EL (cell line): Measurements from ENCODE around the gene KCNQ2.
A peak's percentile ranks its signal among the peaks of the same experiment; 100 is the strongest.

Experiments used
- DNase-seq: peaks from one replicate; pipeline ENCODE4 v3.0.0-alpha.2; 2016

Gene KCNQ2

GRCh38 chr20:63469713-63470101 lies 2.7 kb downstream of the KCNQ2 start:
- DNase-seq: no peak

- no peak for DNase-seq
Measured at GRCh38 chr20:63469019-63469712, 3.3 kb downstream of the KCNQ2 start.

GRCh38 chr20:63468421-63468820 lies 4.0 kb downstream of the KCNQ2 start:
- no peak for DNase-seq

DNA sequence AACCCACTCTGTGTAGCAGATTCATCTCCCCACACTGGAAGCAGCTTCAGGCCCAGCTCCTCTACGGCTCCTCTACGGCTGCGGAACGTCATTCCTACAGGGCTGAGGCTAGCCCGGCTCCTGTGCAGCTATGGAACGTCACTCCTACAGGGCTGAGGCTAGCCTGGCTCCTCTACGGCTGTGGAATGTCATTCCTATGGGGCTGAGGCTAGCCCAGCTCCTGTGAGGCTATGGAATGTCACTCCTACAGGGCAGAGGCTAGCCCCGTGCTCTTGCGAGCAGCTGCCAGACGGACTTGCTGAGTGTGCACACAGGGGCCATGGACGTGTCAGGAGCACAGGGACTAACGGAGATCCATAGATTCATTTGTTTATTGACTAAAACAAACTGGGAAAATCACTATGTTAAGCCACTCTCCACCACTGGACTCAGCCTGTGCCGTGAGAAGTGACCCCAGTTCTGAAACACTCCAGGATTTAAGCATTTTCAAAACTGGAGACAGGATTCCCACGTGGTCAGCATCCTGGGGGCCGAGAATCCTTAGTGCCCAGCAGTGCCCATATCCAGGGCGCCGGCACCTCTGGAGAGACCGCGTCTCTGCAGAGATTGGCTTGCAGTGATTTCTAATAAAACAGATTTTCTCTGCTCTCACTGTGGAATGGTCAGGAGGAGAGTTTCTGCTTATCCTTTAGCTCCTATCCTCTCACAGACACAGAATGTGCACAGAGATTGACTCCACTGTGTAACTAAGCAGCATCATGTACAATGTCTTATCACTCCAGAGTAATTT lies 5.0 kb downstream of the KCNQ2 start:
- no peak for DNase-seq

DNA sequence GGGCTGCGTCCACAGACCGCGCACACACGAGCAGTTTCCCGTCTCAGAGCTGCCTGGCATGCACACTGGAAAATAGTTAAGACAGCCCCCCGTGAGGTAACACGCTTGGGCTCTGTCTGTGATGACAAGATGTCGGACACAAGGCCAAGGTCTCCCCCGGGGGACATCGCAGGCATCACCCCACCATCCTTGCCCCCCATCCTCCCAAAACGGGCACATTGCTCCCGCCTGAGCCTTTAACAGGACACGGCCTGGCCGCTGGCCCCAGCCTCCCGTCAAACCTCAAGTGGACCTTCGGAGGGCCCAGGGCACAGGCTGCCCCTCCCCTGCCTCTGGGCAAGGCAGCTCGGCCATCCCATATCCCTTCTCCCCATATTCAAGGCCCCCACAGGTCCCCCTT lies 5.6 kb downstream of the KCNQ2 start:
- DNase-seq: no peak

GRCh38 chr20:63466250-63466825 lies 6.1 kb downstream of the KCNQ2 start:
- no peak for DNase-seq

GRCh38 chr20:63465380-63466249 lies 6.8 kb downstream of the KCNQ2 start:
- DNase-seq: no peak

DNA sequence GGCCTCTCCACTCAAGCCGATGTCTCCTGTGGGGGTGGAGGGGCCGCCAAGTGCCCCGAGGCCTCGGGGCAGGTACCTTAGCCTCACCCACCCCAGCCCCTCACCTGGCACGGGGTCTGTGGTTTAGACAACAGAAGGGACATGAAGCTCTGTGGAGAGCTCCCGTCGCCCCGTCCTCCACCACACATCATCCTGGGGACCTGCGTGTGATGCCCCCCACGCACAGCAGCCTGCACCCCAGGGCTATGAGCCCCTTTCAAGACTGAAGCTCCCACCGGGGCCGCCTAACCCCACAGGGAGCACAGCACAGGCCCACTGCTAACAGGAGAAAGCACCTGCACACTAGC lies 8.2 kb downstream of the KCNQ2 start:
- DNase-seq: no peak

- DNase-seq: peak; percentile 15
Measured at GRCh38 chr20:63463400-63464288, 8.8 kb downstream of the KCNQ2 start.

GRCh38 chr20:63462244-63462643 lies 10.2 kb downstream of the KCNQ2 start:
- no peak for DNase-seq

DNA sequence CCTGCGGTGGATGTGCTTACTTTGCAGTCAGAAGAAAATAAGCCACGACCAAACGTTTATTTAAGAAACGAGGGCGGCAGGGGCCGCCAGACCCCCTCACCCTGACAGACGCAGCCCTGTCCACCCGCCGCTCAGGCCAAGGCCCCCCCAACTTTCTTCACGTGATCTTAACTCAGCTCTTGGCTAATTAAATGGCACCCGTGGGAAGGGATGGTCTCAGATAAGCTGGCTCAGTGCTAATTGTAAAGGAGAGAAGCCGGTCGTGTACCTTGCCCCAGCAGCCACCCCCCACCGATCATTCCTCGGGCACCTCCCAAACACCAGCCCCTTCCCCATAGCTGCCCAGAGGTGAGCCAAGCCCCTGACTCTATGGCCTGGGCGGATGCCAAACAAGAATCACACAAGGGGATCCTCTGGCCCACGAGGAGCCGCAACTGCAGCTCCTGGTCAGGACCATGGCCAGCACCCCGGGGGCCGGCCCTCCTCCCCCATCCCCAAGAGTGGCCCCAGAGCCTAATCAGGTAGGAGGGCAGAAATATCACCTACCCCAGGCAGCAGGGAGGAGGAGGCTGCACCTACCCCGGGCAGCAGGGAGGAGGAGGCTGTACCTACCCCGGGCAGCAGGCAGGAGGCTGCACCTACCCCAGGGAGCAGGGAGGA lies 11.2 kb downstream of the KCNQ2 start:
- DNase-seq: no peak

DNA sequence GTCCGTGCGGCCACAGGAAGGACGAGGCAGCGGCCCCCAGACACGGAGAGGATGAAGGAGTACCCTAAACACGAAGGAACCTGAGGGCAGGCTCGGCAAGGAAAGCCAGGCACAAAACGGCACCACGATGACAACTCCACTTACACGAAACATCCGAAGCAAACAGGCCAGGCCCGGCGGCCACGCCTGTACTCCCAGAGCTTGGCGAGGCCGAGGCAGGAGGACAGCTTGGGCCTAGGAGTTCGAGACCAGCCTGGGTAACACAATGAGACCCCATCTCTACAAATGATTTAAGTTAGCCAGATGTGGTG lies 13.4 kb downstream of the KCNQ2 start:
- no peak for DNase-seq

DNA sequence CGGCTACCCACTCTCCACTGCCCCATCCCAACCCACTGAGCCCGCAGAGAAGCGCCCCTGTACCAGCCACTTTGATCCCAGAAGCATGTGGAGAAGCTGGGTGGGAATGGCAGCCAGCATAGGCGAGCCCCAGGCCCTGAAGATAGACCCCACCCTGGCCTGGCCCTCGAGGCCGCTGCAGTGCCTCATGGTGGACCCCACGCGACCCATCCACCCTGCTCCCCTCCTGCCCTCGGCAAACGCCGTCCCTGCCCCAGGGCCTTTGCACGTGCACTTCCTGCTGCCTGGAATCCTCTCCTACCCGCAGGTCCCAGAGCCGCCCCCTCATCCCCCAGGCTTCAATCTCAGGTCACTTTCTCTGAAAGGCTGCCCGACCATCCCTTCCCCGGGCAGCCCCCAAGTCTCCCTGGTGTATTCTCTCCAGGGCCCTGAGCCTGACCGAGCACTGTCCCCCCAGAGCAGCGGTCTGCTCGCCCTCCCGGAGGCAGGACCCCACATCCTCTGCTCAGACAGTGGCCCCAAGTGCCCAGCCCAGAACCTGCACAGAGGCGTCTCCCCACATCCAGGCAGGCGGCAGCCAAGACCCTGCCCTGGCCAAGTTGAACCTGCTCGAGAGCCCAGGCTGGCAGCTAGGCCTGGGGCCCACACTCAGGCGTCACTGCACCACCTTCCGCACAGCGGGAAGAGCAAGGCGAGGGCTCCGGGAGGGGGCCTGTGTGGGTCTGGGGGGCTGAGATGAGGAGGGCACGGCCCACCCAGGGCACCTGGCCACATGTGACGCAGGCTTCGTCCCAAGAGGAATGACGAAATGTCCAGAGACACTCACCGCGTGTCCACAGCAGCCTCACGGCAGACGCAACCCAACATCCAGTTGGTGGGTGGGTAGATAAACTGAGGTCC lies 14.0 kb downstream of the KCNQ2 start:
- DNase-seq: no peak

- peak; percentile 29 for DNase-seq
Measured at GRCh38 chr20:63457737-63458136, 14.7 kb downstream of the KCNQ2 start.

DNA sequence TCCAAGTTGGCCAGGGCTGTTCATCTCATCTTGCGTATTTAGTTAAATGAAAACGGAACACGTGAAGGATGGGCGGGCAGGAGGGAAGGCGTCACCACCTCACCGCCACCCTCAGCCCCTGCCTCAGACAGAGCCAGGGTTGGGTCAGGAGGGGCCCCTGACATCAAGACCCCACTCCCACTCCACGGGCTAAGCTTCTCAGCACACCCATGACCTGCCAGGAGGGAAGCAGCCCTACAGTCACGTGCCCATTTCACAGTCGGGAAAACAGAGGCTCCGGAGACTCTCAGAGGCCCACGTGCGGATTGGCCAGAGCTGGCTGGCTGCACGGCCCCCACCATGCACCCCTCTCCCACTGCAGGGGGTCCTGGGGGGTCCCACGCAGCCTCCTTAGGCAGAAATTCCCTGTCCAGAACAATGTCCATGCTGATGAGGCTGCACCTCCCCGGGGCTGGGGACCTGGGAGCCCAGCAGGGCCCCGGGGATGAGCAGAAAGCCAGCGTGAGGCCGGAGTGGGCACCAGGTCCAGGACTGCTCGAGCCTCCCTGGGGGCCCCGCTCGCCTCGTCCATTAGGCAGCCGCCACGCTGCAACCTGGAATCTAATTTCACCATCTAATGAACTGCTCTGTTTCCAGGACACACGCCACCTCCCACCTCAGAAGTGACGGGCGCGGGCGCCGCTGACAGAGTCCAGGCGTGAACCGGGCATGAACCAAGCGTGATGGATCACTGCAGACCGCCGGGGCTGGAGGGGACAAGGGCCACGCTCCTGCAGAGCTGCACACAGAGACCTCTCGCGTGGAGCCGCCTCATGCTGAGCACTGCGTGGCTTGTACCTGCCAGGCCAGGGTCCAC lies 15.8 kb downstream of the KCNQ2 start:
- no peak for DNase-seq

- no peak for DNase-seq
Measured at GRCh38 chr20:63455568-63455859, 16.9 kb downstream of the KCNQ2 start.

- DNase-seq: no peak
Measured at GRCh38 chr20:63454731-63455567, 17.5 kb downstream of the KCNQ2 start.

GRCh38 chr20:63452821-63453523 lies 19.5 kb downstream of the KCNQ2 start:
- DNase-seq: no peak
